Neural cell (in vitro differentiated cells): ENCODE data around the gene EXD3. TPM values are rescaled to one million over a fixed set of nuclear protein-coding genes. Genes with fewer than 3 reads are reported as not detected.

Source experiments
- H2AFZ ChIP-seq: fragments of 200-600, 300-800 bp; sonication (generic), shearing (Covaris generic); 2 replicates; pipeline ENCODE4 v1.6.0; 2014; ENCODE audit warnings: low read depth, mild to moderate bottlenecking, antibody characterized with exemption, low read length, moderate library complexity
- H3F3A ChIP-seq: fragments of 200-600 bp; shearing (Covaris generic); 2 replicates; pipeline ENCODE4 v1.6.1; 2016; ENCODE audit warnings: mild to moderate bottlenecking, moderate library complexity, mixed read lengths, antibody characterized with exemption, low read length; ENCODE audit not compliant: insufficient read depth, poor library complexity, severe bottlenecking
- H3K27ac ChIP-seq: fragments of 200-600, 300-800 bp; sonication (generic), shearing (Covaris generic); 2 replicates; pipeline ENCODE4 v1.5.1; 2014; ENCODE audit warnings: mild to moderate bottlenecking, low read length, moderate library complexity
- H3K27me3 ChIP-seq: fragments of 300-800, 200-600 bp; sonication (generic), shearing (Covaris generic); 2 replicates; pipeline ENCODE4 v1.6.0; 2014; ENCODE audit warnings: mild to moderate bottlenecking, low read depth, low read length, moderate library complexity; ENCODE audit not compliant: insufficient read depth
- H3K36me3 ChIP-seq: fragments of 300-800, 200-600 bp; sonication (generic), shearing (Covaris generic); 2 replicates; pipeline ENCODE4 v1.5.1; 2014; ENCODE audit warnings: mild to moderate bottlenecking, antibody characterized with exemption, low read length, moderate library complexity; ENCODE audit not compliant: insufficient read depth
- H3K4me2 ChIP-seq: fragments of 300-800, 200-600 bp; sonication (generic), shearing (Covaris generic); 2 replicates; pipeline ENCODE4 v1.6.0; 2014; ENCODE audit warnings: mild to moderate bottlenecking, low read length
- H3K4me3 ChIP-seq: fragments of 300-800, 200-600 bp; sonication (generic), shearing (Covaris generic); 2 replicates; pipeline ENCODE4 v1.5.1; 2014; ENCODE audit warnings: mild to moderate bottlenecking, low read length, moderate library complexity
- H3K79me2 ChIP-seq: fragments of 200-600 bp; shearing (Covaris generic); replicated peaks from 2 replicates; pipeline ENCODE4 v1.6.0; 2014; ENCODE audit warnings: mild to moderate bottlenecking, low read length, moderate library complexity; ENCODE audit not compliant: insufficient read depth
- H3K9ac ChIP-seq: fragments of 300-800, 200-600 bp; sonication (generic), shearing (Covaris generic); 2 replicates; pipeline ENCODE4 v1.6.1; 2016; ENCODE audit warnings: mild to moderate bottlenecking, low read length, mixed read lengths
- H3K9me2 ChIP-seq: fragments of 200-600 bp; shearing (Covaris generic); 2 replicates; pipeline ENCODE4 v1.6.1; 2016; ENCODE audit warnings: mild to moderate bottlenecking, low read length, mixed read lengths; ENCODE audit not compliant: insufficient read depth
- H3K9me3 ChIP-seq: fragments of 200-600, 300-800 bp; sonication (generic), shearing (Covaris generic); 2 replicates; pipeline ENCODE4 v1.6.1; 2016; ENCODE audit warnings: mild to moderate bottlenecking, mixed run types, low read length, moderate library complexity, mixed read lengths
- H4K20me1 ChIP-seq: fragments of 200-600 bp; shearing (Covaris generic); 2 replicates; pipeline ENCODE4 v1.6.1; 2016; ENCODE audit warnings: mild to moderate bottlenecking, mixed run types; ENCODE audit not compliant: insufficient read depth
- CTCF ChIP-seq: fragments of 450-650 bp; IDR thresholded peaks from 2 replicates; pipeline ENCODE4 v1.5.1; 2014; ENCODE audit warnings: antibody characterized with exemption, mild to moderate bottlenecking, moderate library complexity; ENCODE audit not compliant: poor library complexity, severe bottlenecking
- EP300 ChIP-seq: fragments of 450-650 bp; conservative IDR thresholded peaks from 2 replicates; pipeline ENCODE4 v1.6.1; 2014; ENCODE audit warnings: antibody characterized with exemption, mild to moderate bottlenecking, moderate library complexity; ENCODE audit not compliant: poor library complexity, severe bottlenecking
- EZH2 ChIP-seq: fragments of 200-600, 300-800 bp; shearing (Covaris generic), sonication (generic); IDR thresholded peaks from 2 replicates; pipeline ENCODE4 v1.6.1; 2014; ENCODE audit warnings: antibody characterized with exemption, low read length, borderline replicate concordance, mild to moderate bottlenecking; ENCODE audit not compliant: insufficient read depth, poor library complexity, severe bottlenecking
- MXI1 ChIP-seq: fragments of 450-650 bp; conservative IDR thresholded peaks from 2 replicates; pipeline ENCODE4 v1.6.1; 2014; ENCODE audit warnings: antibody characterized with exemption, mild to moderate bottlenecking; ENCODE audit not compliant: poor library complexity, severe bottlenecking
- POLR2AphosphoS5 ChIP-seq: IDR thresholded peaks from 2 replicates; pipeline ENCODE4 v1.6.1; 2012
- RAD21 ChIP-seq: fragments of 450-650 bp; conservative IDR thresholded peaks from 2 replicates; pipeline ENCODE4 v1.6.1; 2014; ENCODE audit warnings: antibody characterized with exemption, mild to moderate bottlenecking, moderate library complexity
- REST ChIP-seq: IDR thresholded peaks from 2 replicates; pipeline ENCODE4 v1.6.1; 2012; ENCODE audit warnings: borderline replicate concordance
- SMC3 ChIP-seq: fragments of 450-650 bp; conservative IDR thresholded peaks from 2 replicates; pipeline ENCODE4 v1.6.1; 2014; ENCODE audit warnings: antibody characterized with exemption, mild to moderate bottlenecking, moderate library complexity; ENCODE audit not compliant: poor library complexity
- TAF1 ChIP-seq: IDR thresholded peaks from 2 replicates; pipeline ENCODE4 v1.6.1; 2012; ENCODE audit warnings: low read depth
- polyA plus RNA-seq: library from polyadenylated mRNA; depleted of rRNA; stranded (reverse); fragments of >200 nt; gene quantifications from 2 replicates; pipeline ENCODE4 v1.2.3, GENCODE V29; 2014

The EXD3 gene
- polyA plus RNA-seq, 1 donor from 2014 or later, result 32.9 TPM

- Histone ChIP-seq H3K27ac (no peak overlapping the region), H3K4me3 (no peak overlapping the region), H3K9me3 (no peaks in the 10 kb centered on the region), H4K20me1 (no peaks in the 10 kb centered on the region), H3K4me2 (no peak overlapping the region), H2AFZ (no peak overlapping the region), H3K27me3 (no peaks in the 10 kb centered on the region), H3K79me2 (no peaks in the 10 kb centered on the region), H3K9me2 (no peaks in the 10 kb centered on the region), H3K9ac (no peak overlapping the region), H3K36me3 (no peaks in the 10 kb centered on the region), H3F3A (no peaks in the 10 kb centered on the region)
- no peak for TF ChIP-seq EP300
- no peak for TF ChIP-seq SMC3
- TF ChIP-seq RAD21, result no peak
- TF ChIP-seq MXI1, result no peak
- TF ChIP-seq EZH2, result no peak
- TF ChIP-seq REST, result no peak
- TF ChIP-seq TAF1, result no peak
- no peak for TF ChIP-seq CTCF
- TF ChIP-seq POLR2AphosphoS5, result no peak
These were observed 17.3 kb downstream of the EXD3 start for GRCh38 chr9:137405677-137406081.

GRCh38 chr9:137404961-137405567, 17.9 kb downstream of the EXD3 start:
- H3K36me3 ChIP-seq, result no peaks in the 10 kb centered on the region
- no peaks in the 10 kb centered on the region for H4K20me1 ChIP-seq
- no peaks in the 10 kb centered on the region for H3K27me3 ChIP-seq
- TF ChIP-seq MXI1 (no peak), REST (no peak), POLR2AphosphoS5 (no peak), SMC3 (no peak), EP300 (no peak), EZH2 (no peak), RAD21 (no peak), TAF1 (no peak), CTCF (no peak)
- no peaks in the 10 kb centered on the region for H3K79me2 ChIP-seq
- H2AFZ ChIP-seq, result no peak overlapping the region
- H3K4me2 ChIP-seq, result no peak overlapping the region
- no peaks in the 10 kb centered on the region for H3F3A ChIP-seq
- no peaks in the 10 kb centered on the region for H3K9me3 ChIP-seq
- no peak overlapping the region for H3K27ac ChIP-seq
- no peak overlapping the region for H3K9ac ChIP-seq
- H3K9me2 ChIP-seq, result no peaks in the 10 kb centered on the region
- H3K4me3 ChIP-seq, result no peak overlapping the region
